Measurements from ENCODE around the gene NTSR1. TPM values are rescaled to one million over a fixed set of nuclear protein-coding genes. Genes with fewer than 3 reads are reported as not detected.

NTSR1 gene
- polyA plus RNA-seq, 3 donors = 0.35 to 2.5 (median 0.40) TPM

- peaks cover 2 to 20% (median 6%) of the 10 kb centered on the region in 3 donors for H3K27me3 Mint-ChIP-seq (ENCODE audit: low read depth in 3 of 3)
- Histone ChIP-seq H3K9ac (ENCODE audit: insufficient read depth, low read length, poor library complexity, severe bottlenecking) (no peak overlapping the region), H2AFZ (ENCODE audit: insufficient read depth, low read depth, low read length, poor library complexity, severe bottlenecking) (no peak overlapping the region), H4K20me1 (ENCODE audit: insufficient read depth, low read length) (no peaks in the 10 kb centered on the region), H3K4me3 (replicated peaks in 1 of 3; ENCODE audit: low read depth in 2 of 3, low read length in 3 of 3) (no peak overlapping the region), H3K9me3 (replicated peaks in 1 of 2; ENCODE audit: control insufficient read depth in 1 of 2, insufficient read depth in 1 of 2, low read length in 2 of 2) (no peaks in the 10 kb centered on the region), H3K4me1 (ENCODE audit: control insufficient read depth in 1 of 2, insufficient read depth in 2 of 2, low read length in 2 of 2) (peaks cover 29 to 38% of the 10 kb centered on the region in 2 donors), H3K4me2 (replicated peaks; ENCODE audit: extremely low read depth, low read length, poor library complexity, severe bottlenecking) (no peak overlapping the region), H3K27ac (ENCODE audit: low read depth in 1 of 2, low read length in 2 of 2) (peak overlapping the region in 1 of 2 donors; percentile 12), H3K27me3 (ENCODE audit: control insufficient read depth in 2 of 2, insufficient read depth in 2 of 2, low read length in 2 of 2) (no peaks in the 10 kb centered on the region), H3K79me2 (ENCODE audit: insufficient read depth, low read length) (no peaks in the 10 kb centered on the region), H3K36me3 (replicated peaks in 1 of 2; ENCODE audit: control insufficient read depth in 1 of 2, insufficient read depth in 2 of 2, low read length in 2 of 2) (no peaks in the 10 kb centered on the region)
- peaks cover 36% of the 10 kb centered on the region for H3K4me1 Mint-ChIP-seq
- intact Hi-C loops (cut with micrococcal nuclease) = no loop called here
- 94% methylated on average over 9 of the region's 11 CpGs for WGBS (ENCODE audit: insufficient coverage)
- H3K27ac Mint-ChIP-seq = peak overlapping the region in 3 of 7 donors; percentile 48 to 73 (median 72)
- TF ChIP-seq, protein P1, sequence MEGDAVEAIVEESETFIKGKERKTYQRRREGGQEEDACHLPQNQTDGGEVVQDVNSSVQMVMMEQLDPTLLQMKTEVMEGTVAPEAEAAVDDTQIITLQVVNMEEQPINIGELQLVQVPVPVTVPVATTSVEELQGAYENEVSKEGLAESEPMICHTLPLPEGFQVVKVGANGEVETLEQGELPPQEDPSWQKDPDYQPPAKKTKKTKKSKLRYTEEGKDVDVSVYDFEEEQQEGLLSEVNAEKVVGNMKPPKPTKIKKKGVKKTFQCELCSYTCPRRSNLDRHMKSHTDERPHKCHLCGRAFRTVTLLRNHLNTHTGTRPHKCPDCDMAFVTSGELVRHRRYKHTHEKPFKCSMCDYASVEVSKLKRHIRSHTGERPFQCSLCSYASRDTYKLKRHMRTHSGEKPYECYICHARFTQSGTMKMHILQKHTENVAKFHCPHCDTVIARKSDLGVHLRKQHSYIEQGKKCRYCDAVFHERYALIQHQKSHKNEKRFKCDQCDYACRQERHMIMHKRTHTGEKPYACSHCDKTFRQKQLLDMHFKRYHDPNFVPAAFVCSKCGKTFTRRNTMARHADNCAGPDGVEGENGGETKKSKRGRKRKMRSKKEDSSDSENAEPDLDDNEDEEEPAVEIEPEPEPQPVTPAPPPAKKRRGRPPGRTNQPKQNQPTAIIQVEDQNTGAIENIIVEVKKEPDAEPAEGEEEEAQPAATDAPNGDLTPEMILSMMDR (IDR thresholded peaks at IDR 0.05) = no peak
- H3K9me3 Mint-ChIP-seq = peaks cover 0 to 2% (median 0%) of the 10 kb centered on the region in 7 donors
- no peak for DNase-seq
- H3K36me3 Mint-ChIP-seq = no peaks in the 10 kb centered on the region
- H3K4me3 Mint-ChIP-seq = no peak overlapping the region
Measured at GRCh38 chr20:62697468-62697912, 11.1 kb upstream of the NTSR1 start.

DNA sequence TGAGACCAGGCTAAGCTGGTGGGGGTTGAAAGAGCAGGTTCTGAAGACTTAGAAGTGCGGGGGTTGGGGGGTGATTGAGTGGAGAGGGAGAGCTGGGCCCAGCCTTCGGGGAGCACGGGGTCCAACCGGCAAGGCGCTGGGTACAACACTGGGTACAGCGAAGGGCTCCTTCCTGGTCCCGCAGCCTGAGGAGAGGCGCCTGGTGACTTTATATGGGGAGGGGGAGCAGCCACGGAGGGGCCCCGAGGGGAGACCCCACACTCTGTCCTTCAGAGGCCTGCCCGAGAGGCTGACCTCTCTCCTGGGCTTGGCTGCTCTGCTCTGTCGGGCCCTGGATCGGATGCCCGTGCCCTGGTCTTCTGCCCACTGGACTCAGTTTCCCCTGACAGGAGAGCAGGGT, 10.4 kb upstream of the NTSR1 start:
- Histone ChIP-seq H3K9ac (ENCODE audit: insufficient read depth, low read length, poor library complexity, severe bottlenecking) (no peak overlapping the region), H3K4me3 (replicated peaks in 1 of 3; ENCODE audit: low read depth in 2 of 3, low read length in 3 of 3) (no peak overlapping the region), H4K20me1 (ENCODE audit: insufficient read depth, low read length) (no peaks in the 10 kb centered on the region), H3K27ac (ENCODE audit: low read depth in 1 of 2, low read length in 2 of 2) (no peak overlapping the region), H3K4me2 (replicated peaks; ENCODE audit: extremely low read depth, low read length, poor library complexity, severe bottlenecking) (no peak overlapping the region), H3K27me3 (ENCODE audit: control insufficient read depth in 2 of 2, insufficient read depth in 2 of 2, low read length in 2 of 2) (no peaks in the 10 kb centered on the region), H3K9me3 (replicated peaks in 1 of 2; ENCODE audit: control insufficient read depth in 1 of 2, insufficient read depth in 1 of 2, low read length in 2 of 2) (no peaks in the 10 kb centered on the region), H3K36me3 (replicated peaks in 1 of 2; ENCODE audit: control insufficient read depth in 1 of 2, insufficient read depth in 2 of 2, low read length in 2 of 2) (no peaks in the 10 kb centered on the region), H3K4me1 (ENCODE audit: control insufficient read depth in 1 of 2, insufficient read depth in 2 of 2, low read length in 2 of 2) (peaks cover 30 to 38% of the 10 kb centered on the region in 2 donors), H2AFZ (ENCODE audit: insufficient read depth, low read depth, low read length, poor library complexity, severe bottlenecking) (no peak overlapping the region), H3K79me2 (ENCODE audit: insufficient read depth, low read length) (no peaks in the 10 kb centered on the region)
- H3K4me3 Mint-ChIP-seq = no peak overlapping the region
- peaks cover 2 to 15% (median 4%) of the 10 kb centered on the region in 3 donors for H3K27me3 Mint-ChIP-seq (ENCODE audit: low read depth in 3 of 3)
- H3K27ac Mint-ChIP-seq = peak overlapping the region in 2 of 7 donors; percentile 57 to 71
- WGBS (ENCODE audit: insufficient coverage) = 95% methylated on average over 12 of the region's 14 CpGs
- H3K9me3 Mint-ChIP-seq = peaks cover 0 to 2% (median 0%) of the 10 kb centered on the region in 7 donors
- peaks cover 36% of the 10 kb centered on the region for H3K4me1 Mint-ChIP-seq
- TF ChIP-seq, protein P1 (IDR thresholded peaks at IDR 0.05) = no peak
- H3K36me3 Mint-ChIP-seq = no peaks in the 10 kb centered on the region
- intact Hi-C loops (cut with micrococcal nuclease) = no loop called here
- DNase-seq = no peak
